A673 (cell line): ENCODE measurements around the gene MAP2K5.

ENCODE experiments used
- CTCF ChIP-seq: fragments of 300-800, 200-600 bp; sonication (generic); conservative IDR thresholded peaks from 2 replicates; pipeline ENCODE4 v1.5.1; 2017; ENCODE audit warnings: low read depth, mild to moderate bottlenecking, antibody characterized with exemption, low read length, moderate library complexity, mixed read lengths
- EZH2 ChIP-seq: fragments of 200-600 bp; sonication (generic); IDR thresholded peaks from 2 replicates; pipeline ENCODE4 v1.6.1; 2017; ENCODE audit warnings: borderline replicate concordance, low read depth, mild to moderate bottlenecking, mixed read lengths, antibody characterized with exemption, low read length; ENCODE audit not compliant: poor library complexity, severe bottlenecking

DNA sequence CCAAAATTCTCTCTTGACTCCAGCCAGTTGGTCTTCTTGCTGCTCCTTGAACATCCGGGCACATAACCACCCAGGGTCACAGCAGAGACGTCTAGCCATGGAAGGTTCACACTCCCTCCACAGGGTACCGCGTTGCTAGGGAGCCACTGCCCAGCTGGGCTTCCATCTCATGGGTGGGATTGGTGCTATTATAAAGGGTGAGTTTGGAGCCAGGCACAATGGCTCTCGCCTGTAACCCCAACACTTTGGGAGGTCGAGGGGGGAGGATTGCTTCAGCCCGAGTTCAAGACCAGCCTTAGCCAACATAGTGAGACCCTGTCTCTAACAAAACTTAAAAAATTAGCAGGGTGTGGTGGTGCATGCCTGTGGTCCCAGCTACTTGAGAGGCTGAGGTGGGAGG lies 265.3 kb downstream of the MAP2K5 start:
- TF ChIP-seq EZH2, result no peak
- no peak for TF ChIP-seq CTCF
